Epithelial cell of esophagus (primary cell): ENCODE measurements around the gene CD9.
A peak's percentile ranks its signal among the peaks of the same experiment; 100 is the strongest.

ENCODE experiments used
- DNase-seq: peaks from one replicate; pipeline ENCODE4 v3.0.0; 2010; ENCODE audit warnings: low read depth
- H3K4me3 ChIP-seq: 2 replicates; pipeline ENCODE4 v1.5.1; 2011; ENCODE audit warnings: mild to moderate bottlenecking, low read length, control low read depth
- TF ChIP-seq, protein P1 (sequence below): IDR thresholded peaks from 2 replicates; pipeline ENCODE4 v1.5.1; 2011; ENCODE audit warnings: low read depth, mild to moderate bottlenecking, low read length, control low read depth, inconsistent platforms; ENCODE audit not compliant: insufficient read depth; ENCODE audit errors: missing control alignments

Gene CD9

GRCh38 chr12:6213969-6214368 lies 13.8 kb downstream of the CD9 start:
- TF ChIP-seq, protein P1, sequence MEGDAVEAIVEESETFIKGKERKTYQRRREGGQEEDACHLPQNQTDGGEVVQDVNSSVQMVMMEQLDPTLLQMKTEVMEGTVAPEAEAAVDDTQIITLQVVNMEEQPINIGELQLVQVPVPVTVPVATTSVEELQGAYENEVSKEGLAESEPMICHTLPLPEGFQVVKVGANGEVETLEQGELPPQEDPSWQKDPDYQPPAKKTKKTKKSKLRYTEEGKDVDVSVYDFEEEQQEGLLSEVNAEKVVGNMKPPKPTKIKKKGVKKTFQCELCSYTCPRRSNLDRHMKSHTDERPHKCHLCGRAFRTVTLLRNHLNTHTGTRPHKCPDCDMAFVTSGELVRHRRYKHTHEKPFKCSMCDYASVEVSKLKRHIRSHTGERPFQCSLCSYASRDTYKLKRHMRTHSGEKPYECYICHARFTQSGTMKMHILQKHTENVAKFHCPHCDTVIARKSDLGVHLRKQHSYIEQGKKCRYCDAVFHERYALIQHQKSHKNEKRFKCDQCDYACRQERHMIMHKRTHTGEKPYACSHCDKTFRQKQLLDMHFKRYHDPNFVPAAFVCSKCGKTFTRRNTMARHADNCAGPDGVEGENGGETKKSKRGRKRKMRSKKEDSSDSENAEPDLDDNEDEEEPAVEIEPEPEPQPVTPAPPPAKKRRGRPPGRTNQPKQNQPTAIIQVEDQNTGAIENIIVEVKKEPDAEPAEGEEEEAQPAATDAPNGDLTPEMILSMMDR: no peak
- peak; percentile 45 for DNase-seq
- H3K4me3 ChIP-seq: no peak overlapping the region

DNA sequence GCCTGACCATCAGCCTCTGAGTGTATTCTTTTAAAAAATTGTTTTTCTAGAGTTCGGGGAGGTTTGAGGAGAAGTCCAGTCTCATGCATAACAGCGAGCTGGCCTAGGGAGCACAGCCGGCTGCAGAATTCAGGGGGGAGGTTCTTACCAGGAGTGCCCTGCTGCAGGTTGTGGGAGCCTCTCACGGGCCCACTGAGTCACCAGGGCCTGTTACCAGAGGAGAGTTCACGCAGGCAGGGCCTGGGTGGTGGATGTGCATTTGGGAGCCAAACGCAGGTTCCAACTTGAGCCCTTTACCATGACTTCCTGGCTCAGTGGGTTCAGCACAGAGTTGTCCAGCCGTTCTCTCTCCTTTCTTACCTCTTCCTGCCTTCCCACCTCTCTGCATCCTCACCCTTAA lies 14.4 kb downstream of the CD9 start:
- TF ChIP-seq, protein P1: no peak
- no peak overlapping the region for H3K4me3 ChIP-seq
- peak; percentile 89 for DNase-seq

DNA sequence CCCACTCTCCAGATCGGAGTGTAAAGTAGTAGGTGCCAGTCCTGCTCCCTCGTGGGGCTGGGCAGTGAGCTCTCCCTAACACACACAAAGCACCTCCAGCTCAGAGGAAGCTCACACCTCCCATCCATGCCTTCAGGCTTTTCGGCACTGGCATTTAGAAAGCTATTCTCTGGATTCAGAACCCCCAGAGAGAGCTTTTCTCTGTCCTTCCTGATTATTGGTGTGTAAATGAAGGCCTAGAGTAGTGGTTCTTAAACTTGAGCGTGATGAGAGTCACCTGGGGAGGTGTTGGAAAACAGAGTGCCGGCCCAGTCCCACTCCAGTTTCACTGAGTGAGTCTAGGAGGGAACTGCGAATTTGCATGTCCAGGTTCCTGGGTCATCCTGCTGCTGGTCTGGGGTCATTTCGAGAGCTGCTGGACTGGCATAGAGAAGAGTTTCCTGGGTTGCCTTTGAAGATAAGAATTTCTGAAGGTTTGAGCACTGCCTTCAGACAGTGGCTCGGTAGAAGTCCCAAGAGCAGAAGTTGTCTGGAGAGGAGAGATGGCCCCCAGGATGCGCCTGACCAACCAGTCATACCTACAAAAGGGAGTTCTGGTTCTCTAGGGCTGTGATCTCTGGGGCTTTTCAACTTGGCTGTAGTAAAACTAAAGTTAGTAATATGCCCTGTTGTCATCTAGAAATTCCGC lies 15.1 kb downstream of the CD9 start:
- peak; percentile 52 for DNase-seq
- no peak overlapping the region for H3K4me3 ChIP-seq
- TF ChIP-seq, protein P1: no peak

- TF ChIP-seq, protein P1: no peak
- no peak overlapping the region for H3K4me3 ChIP-seq
- DNase-seq: peak; percentile 100
Measured at GRCh38 chr12:6215932-6216494, 15.8 kb downstream of the CD9 start.

DNA sequence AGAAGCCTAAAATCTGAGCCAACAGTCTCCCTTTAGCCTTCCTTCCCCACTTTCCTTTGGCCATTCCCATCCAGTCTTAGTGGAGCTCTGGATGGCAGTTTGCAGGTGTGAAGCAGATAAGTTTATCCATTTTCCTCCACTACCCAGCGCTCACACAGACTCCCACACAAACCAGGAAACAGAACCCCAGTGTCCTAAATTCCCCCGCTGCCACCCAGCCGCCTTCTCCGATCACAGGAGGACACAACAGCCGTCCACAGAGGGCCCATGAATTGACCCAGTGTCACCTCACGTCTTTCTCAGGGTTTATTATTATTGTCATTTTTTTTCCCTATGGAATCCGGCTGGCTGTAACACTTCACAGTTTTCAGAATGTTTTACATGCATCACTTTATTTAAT lies 16.4 kb downstream of the CD9 start:
- TF ChIP-seq, protein P1: no peak
- no peak for DNase-seq
- H3K4me3 ChIP-seq: no peak overlapping the region

GRCh38 chr12:6218347-6218925 lies 18.2 kb downstream of the CD9 start:
- TF ChIP-seq, protein P1: no peak
- H3K4me3 ChIP-seq: no peak overlapping the region
- DNase-seq: peak; percentile 87
